Activated gamma-delta T cell (primary cell): ENCODE measurements around the gene RAD18.

Experiments used
- DNase-seq: peaks from one replicate; lab custom pipeline; 2025; lab: John Stamatoyannopoulos, UW

Gene RAD18

DNA sequence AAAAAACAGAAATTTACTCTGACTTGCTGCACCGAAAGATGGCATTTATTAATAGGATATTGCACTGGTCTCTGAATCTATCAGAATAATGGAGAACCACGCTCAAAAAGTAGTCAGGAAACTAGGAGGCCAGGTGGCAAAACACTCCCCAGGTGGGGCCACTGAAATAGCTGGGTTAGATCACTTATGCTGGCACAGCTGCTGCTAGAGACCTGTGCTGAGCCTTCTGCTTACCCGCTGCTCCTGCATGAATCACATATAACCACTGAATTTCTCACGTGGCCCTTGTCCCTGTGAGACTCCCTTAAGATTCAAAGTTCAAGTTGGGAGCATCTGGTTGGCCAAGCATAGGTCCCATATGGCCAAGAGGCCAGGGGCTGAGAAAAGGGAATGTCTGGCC is 127.9 kb downstream of the RAD18 start:
- DNase-seq = no peak

DNA sequence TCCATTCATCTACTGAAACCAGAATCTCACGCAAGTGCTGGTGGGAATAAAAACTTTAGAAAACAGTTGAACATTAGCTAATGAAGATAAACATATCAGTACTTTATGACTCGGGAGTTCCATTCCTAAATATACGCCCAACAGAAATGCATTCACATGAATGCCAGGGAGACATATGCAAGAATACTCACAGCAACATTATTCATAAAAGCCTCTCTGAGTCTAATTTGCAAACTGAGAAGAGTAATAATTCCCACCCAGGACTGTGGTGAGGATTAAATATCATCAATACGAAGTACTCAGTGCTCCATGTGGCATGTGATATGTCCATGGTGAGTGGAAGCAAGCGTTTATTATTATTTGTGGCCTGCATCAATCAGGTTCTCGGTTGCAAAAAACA is 128.3 kb downstream of the RAD18 start:
- no peak for DNase-seq

DNA sequence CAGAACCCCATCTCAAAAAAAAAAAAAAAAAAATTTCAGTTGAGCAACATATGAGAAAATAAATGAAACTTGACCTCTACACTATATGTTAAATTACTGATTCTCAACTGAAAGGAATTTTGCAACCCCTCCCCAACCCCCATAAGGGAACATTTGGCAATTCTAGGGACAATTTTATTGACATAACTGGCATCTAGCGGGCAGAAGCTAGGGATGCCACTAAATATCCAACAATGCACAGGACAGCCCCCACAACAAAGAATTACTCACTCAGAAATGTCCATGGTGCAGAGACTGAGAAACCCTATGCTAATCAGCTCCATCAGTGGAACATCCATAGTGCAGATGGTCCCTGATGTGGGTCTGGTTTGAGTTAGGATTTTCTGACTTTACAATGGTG is 135.6 kb downstream of the RAD18 start:
- DNase-seq = no peak
